Central memory CD8-positive, alpha-beta T cell (primary cell): ENCODE data around the gene SGCB.

Experiments
- ATAC-seq: fragments of 150-1000 bp; cut with Tn5 transposase; replicated peaks from 2 replicates; pipeline ENCODE4 v1.10.0; 2022; ENCODE audit warnings: mild to moderate bottlenecking, moderate FRiP score, moderate number of reproducible peaks; ENCODE audit not compliant: poor library complexity, severe bottlenecking; ENCODE audit errors: extremely low read depth
- DNase-seq, 2 donors: peaks; one replicate each; pipeline ENCODE4 v3.0.0; 2021; ENCODE audit warnings: low spot score in 2 of 2
- H3K27ac Mint-ChIP-seq: one replicate; pipeline ENCODE4 v1.8.0; 2022; ENCODE audit warnings: low read depth, mild to moderate bottlenecking, moderate library complexity, mixed read lengths
- H3K27me3 Mint-ChIP-seq: one replicate; pipeline ENCODE4 v1.8.0; 2022; ENCODE audit warnings: mixed read lengths
- H3K36me3 Mint-ChIP-seq: one replicate; pipeline ENCODE4 v1.8.0; 2022; ENCODE audit warnings: mild to moderate bottlenecking, moderate library complexity, mixed read lengths; ENCODE audit not compliant: insufficient read depth
- H3K4me1 Mint-ChIP-seq: one replicate; pipeline ENCODE4 v1.8.0; 2022; ENCODE audit warnings: mixed read lengths
- H3K4me3 Mint-ChIP-seq: one replicate; pipeline ENCODE4 v1.8.0; 2022; ENCODE audit warnings: mild to moderate bottlenecking, moderate library complexity, mixed read lengths
- H3K9me3 Mint-ChIP-seq: one replicate; pipeline ENCODE4 v1.8.0; 2022; ENCODE audit warnings: mixed read lengths

Gene SGCB

DNA sequence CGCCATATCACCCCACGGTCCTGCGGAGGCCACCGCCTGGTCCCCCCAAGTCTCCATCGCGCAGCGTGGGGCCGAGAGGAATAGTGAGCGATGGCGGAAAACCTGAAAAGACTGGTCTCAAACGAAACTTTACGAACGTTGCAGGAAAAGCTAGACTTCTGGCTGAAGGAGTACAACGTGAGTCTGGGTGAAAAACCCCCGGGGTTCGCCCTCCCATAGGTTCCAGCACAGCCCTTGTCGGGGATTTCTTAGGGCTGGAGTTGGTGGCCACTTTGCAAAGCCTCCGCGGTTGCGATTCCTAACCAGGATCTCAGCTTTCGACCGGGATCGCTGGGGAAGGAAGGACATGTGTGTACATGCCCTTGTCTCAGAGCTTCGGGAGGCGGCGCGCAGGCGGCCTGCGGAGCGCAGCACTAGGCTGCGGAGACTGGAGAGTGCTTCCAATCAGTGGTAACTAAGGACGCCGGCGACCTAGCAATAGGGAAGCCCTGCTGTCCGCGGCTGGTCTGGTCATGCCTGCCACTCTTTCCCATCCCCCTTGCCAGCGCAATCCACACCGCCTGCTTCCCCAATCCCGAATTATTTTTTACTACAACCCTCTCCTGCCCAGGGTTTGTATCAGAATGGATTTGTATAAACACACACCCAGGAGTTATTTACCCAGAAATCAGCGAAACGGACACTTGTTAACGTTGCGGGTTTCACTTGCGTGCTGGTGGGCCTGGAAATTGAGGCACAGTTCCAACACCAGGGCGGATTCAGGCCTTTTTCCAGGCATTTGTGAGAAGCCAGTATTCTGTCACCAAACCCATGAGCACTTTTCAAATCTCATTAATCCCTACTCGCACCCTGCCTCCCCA lies 13.7 kb upstream of the SGCB start:
- peaks cover 69% of the 10 kb centered on the region for H3K27me3 Mint-ChIP-seq
- DNase-seq (no peak), ATAC-seq (no peak)
- H3K4me1 Mint-ChIP-seq: peaks cover 9% of the 10 kb centered on the region
- H3K27ac Mint-ChIP-seq: no peak overlapping the region
- no peaks in the 10 kb centered on the region for H3K36me3 Mint-ChIP-seq
- peak overlapping the region; percentile 40 for H3K4me3 Mint-ChIP-seq
- no peaks in the 10 kb centered on the region for H3K9me3 Mint-ChIP-seq

DNA sequence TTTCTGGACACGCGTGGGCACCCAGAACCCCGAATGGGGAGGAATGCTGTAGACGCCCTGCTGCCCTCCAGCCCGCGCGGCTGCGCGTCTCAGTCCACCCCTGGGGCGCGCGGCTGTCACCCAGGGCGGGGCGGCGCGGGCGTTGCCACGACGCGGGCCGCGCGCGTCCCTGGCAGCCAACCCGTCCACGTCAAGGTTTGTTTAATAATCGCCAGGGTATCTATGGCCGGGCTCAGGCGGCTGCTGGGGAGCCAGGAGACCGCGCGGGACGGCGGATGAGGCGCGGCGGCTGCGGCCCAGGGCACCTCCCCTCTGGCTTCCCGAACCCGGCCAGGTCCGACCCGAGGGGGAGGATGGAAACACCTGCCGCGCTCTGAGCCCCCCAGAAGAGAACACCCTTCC lies 13.1 kb upstream of the SGCB start, which contains the start of gene SPATA18:
SPATA18 (plus strand) TSS at position 92 of the 402 bp plus-strand sequence. CDS start 401 bp downstream, outside the sequence.
- DNase-seq (no peak), ATAC-seq (no peak)
- Mint-ChIP-seq H3K9me3 (no peaks in the 10 kb centered on the region), H3K4me3 (peak within 1 kb of the TSS; percentile 40), H3K4me1 (peaks cover 9% of the 10 kb centered on the region), H3K36me3 (no peaks in the 10 kb centered on the region), H3K27me3 (peaks cover 69% of the 10 kb centered on the region), H3K27ac (no peak within 1 kb of the TSS)

DNA sequence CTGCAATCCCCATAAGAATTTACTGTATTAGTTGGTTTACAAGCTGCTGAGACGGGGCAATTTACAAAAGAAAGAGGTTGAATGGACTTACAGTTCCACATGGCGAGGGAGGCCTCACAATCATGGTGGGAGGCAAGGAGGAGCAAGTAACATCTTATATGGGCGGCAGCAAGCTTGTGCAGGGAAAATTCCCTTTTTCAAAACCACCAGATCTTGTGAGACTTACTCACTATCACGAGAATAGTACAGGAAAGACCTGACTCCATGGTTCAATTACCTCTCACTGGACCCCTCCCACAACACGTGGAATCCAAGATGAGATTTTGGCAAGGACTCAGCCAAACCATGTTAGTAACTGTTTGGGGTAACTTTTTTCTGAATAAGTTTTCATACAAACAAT lies 11.2 kb upstream of the SGCB start:
- no peak overlapping the region for H3K4me3 Mint-ChIP-seq
- no peak for ATAC-seq
- no peak overlapping the region for H3K27ac Mint-ChIP-seq
- no peaks in the 10 kb centered on the region for H3K9me3 Mint-ChIP-seq
- H3K27me3 Mint-ChIP-seq: peaks cover 73% of the 10 kb centered on the region
- H3K4me1 Mint-ChIP-seq: peaks cover 9% of the 10 kb centered on the region
- DNase-seq: no peak
- no peaks in the 10 kb centered on the region for H3K36me3 Mint-ChIP-seq

DNA sequence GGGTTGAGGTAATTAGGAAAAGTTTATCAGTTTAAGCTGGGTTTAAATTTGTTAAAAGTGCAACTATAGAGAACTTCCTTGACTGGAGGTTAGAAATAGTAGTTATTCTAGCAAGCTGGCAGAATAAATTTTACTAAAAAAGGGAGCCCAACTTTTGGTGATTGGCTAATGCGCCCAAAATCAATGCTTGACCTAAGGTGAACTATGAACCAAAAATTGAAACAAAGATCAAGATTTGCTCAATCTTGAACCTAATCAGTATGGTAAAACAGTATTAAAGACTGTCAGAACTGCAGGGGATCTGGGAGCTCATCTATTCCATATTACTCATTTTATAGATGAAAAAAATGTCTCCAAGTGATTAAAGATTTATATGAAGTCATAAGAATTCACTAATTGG lies 6.9 kb upstream of the SGCB start:
- Mint-ChIP-seq H3K27ac (no peak overlapping the region), H3K4me3 (no peak overlapping the region), H3K9me3 (no peaks in the 10 kb centered on the region), H3K4me1 (no peaks in the 10 kb centered on the region), H3K27me3 (peaks cover 77% of the 10 kb centered on the region), H3K36me3 (no peaks in the 10 kb centered on the region)
- DNase-seq (no peak), ATAC-seq (no peak)

DNA sequence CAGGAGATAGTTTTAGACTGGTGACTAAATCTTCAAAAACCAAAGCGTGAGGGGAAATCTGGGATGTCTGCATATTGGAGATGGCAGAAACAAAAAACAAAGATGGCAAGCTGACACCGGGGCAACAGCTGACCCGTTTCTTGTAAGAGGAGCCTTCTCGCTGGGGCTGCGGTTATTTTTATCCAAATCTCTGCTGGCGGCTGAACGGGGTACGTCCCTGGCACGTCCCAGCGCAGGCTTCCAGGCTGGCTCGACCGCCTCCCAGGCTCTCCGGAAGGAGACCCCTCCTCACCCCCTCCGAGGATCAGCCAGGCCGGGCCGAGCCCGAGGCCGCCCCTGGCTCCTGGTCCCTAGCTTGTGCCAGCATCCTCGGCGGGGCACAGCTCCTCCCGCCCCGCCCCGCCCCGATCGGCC lies 403 bp downstream of the SGCB start:
- peak in 1 of 2 donors; percentile 14 for DNase-seq
- ATAC-seq: peak; percentile 30
- peak overlapping the region; percentile 45 for H3K27ac Mint-ChIP-seq
- H3K9me3 Mint-ChIP-seq: no peaks in the 10 kb centered on the region
- peaks cover 24% of the 10 kb centered on the region for H3K4me1 Mint-ChIP-seq
- peaks cover 5% of the 10 kb centered on the region for H3K36me3 Mint-ChIP-seq
- H3K4me3 Mint-ChIP-seq: peak overlapping the region; percentile 84
- peaks cover 16% of the 10 kb centered on the region for H3K27me3 Mint-ChIP-seq

DNA sequence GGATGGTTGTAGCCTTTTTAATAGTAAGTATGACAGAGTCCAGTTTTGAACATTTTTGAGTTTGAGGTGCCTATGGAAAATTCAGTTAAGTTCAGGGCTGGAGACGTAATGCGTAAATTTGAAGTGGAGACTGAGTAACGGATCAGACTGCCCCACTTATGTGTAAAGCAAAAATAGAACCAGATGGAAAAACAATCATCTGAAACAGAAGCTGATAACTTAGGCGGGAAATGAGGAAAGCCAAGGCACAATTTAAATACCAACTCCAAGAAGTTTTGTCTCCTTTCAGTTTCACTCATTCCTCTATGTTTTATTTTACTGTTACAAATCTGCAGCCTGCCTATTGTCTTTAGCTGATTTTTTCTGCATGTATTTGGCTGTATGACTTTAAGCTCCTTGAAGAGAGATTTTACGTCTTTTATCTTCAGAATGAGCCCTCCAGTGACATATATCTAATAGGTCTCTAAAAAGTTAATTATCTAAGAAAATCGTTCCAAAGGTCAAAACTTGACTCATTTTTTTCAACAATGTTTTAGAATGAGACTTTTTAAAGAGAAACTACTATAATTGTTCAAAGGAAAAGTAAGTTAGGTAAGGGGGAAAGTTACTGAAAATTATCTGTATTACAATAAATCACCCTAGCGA lies 1.1 kb downstream of the SGCB start:
- Mint-ChIP-seq H3K4me3 (peak overlapping the region; percentile 84), H3K27ac (peak overlapping the region; percentile 45), H3K36me3 (peaks cover 5% of the 10 kb centered on the region), H3K9me3 (no peaks in the 10 kb centered on the region), H3K27me3 (peaks cover 9% of the 10 kb centered on the region), H3K4me1 (peaks cover 24% of the 10 kb centered on the region)
- DNase-seq (no peak), ATAC-seq (no peak)

DNA sequence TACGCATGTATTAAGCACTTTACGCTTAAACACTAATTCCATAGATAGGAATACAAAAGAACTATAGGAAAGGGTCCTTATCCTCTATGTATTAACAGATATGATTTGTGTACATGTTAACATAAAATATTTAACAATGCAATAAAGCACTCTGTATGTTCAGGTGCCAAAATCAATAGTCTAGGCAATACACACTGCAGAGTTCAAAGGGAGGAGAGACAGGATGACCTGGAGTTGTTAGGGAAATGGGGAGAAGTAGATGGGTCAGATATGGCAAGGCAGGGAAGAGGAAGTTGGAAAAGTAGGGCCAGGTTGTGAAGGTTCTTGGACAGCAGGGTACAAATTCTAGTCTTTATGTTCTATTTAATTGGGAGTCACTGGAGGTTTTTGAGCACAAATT lies 2.9 kb downstream of the SGCB start:
- peaks cover 24% of the 10 kb centered on the region for H3K4me1 Mint-ChIP-seq
- H3K27me3 Mint-ChIP-seq: no peaks in the 10 kb centered on the region
- no peak overlapping the region for H3K4me3 Mint-ChIP-seq
- ATAC-seq (no peak), DNase-seq (no peak)
- no peaks in the 10 kb centered on the region for H3K9me3 Mint-ChIP-seq
- H3K27ac Mint-ChIP-seq: no peak overlapping the region
- H3K36me3 Mint-ChIP-seq: peaks cover 8% of the 10 kb centered on the region

DNA sequence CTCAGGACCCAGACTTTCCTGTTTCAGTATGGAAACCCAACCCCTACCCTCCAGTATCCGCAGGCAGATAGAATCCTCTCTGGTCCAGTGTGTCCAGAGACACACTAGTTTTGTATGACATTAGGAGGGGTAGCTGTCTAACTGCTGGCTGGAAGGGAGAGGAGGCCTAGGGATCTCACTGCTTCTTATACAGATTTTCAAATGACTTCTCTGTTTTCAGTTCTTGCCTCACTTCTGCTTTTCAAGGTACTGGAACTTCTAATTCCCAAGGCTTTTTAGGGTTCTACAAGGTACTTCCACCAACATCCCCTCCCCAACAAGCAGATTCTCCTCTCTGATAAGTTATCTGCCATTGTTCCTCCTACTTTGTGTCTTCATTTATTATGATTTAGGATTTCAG lies 6.1 kb downstream of the SGCB start:
- H3K9me3 Mint-ChIP-seq: no peaks in the 10 kb centered on the region
- no peaks in the 10 kb centered on the region for H3K27me3 Mint-ChIP-seq
- no peak overlapping the region for H3K4me3 Mint-ChIP-seq
- H3K36me3 Mint-ChIP-seq: peaks cover 14% of the 10 kb centered on the region
- ATAC-seq: no peak
- H3K27ac Mint-ChIP-seq: no peak overlapping the region
- H3K4me1 Mint-ChIP-seq: peaks cover 18% of the 10 kb centered on the region
- DNase-seq: no peak

DNA sequence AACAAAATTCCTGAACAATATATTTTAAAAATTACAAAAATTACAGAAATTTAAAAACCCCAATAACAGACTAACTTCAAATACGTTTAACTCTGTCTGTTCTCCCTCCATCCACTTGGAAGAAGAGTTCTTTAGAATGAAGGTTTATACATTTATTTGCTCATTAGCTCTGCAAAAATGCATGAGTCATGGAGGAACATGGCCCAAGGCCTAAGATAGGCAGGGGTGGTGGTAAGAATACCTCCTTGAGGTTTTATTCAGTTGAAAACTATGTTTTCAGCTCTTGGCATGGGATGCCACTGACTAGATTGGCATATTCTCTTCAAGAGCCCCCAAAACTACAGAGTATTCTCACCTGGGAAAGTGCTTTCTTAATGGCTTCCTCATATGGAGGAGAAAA lies 9.1 kb downstream of the SGCB start:
- Mint-ChIP-seq H3K36me3 (peaks cover 14% of the 10 kb centered on the region), H3K4me1 (no peaks in the 10 kb centered on the region), H3K4me3 (no peak overlapping the region), H3K9me3 (no peaks in the 10 kb centered on the region), H3K27ac (no peak overlapping the region), H3K27me3 (no peaks in the 10 kb centered on the region)
- ATAC-seq (no peak), DNase-seq (no peak)

DNA sequence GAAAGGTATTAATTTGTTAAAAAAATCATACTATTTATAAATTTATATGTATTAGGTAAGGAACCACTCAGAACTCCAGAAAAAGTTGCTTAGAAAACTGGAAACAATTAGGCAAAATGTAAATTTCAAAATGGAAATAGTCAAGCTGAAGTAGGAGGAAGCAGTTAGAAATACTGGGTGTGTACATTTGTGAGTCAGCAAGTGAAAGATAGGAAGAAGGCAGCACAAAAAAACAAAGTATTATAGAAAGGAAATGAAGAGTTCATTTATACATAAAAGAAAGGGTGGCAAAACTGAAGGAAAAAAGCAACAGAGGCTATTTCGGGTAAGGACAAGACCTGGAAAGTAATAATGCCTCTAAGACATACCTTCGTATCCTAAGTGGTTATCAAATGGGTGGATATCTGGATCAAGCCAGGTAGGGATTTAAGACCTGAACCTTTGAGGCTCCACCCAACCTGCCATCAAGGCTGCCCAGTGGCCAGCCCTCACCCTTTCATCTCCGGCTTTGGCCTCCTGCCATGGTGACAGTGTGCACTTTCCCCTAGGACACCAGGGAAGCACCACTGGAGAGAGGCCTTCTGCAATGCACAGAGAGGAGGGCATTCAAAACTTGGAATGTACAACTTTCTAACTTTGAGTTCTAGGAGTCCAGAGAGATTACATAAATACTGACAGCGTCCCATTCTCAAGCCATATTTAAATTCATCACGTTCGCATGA lies 18.0 kb downstream of the SGCB start, which contains the start of gene LRRC66:
LRRC66 (minus strand) TSS at position 428 of the 722 bp plus-strand sequence. CDS start 2,750 bp downstream, outside the sequence.
- no peak within 1 kb of the TSS for H3K27ac Mint-ChIP-seq
- ATAC-seq (no peak), DNase-seq (no peak)

DNA sequence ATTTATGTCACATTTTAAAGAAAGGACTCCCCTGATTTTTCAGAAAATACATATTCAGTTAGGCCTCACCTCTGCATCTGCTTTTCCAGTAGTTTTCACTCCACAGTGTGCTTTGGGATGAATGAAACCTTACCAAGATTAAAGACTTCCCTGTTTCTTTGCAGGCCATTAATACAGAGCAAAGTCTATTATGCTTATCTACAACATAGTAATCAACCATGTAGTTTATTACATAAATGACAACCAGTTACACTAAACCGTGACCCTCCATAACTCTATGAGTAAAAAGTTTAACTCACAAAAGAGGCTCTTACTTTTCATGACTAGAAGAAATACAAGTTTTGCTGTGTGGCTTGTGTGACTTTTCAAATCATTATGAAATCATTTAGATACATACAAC lies 20.3 kb downstream of the SGCB start:
- Mint-ChIP-seq H3K36me3 (no peaks in the 10 kb centered on the region), H3K27ac (no peak overlapping the region), H3K9me3 (no peaks in the 10 kb centered on the region), H3K4me1 (no peaks in the 10 kb centered on the region), H3K27me3 (no peaks in the 10 kb centered on the region), H3K4me3 (no peak overlapping the region)
- no peak for ATAC-seq
- DNase-seq: no peak

More for the DNA sequence above, 18.0 kb downstream of the SGCB start, which contains the start of gene LRRC66:
- no peaks in the 10 kb centered on the region for H3K36me3 Mint-ChIP-seq
- no peaks in the 10 kb centered on the region for H3K4me1 Mint-ChIP-seq
- no peaks in the 10 kb centered on the region for H3K27me3 Mint-ChIP-seq
- H3K9me3 Mint-ChIP-seq: no peaks in the 10 kb centered on the region
- no peak within 1 kb of the TSS for H3K4me3 Mint-ChIP-seq

DNA sequence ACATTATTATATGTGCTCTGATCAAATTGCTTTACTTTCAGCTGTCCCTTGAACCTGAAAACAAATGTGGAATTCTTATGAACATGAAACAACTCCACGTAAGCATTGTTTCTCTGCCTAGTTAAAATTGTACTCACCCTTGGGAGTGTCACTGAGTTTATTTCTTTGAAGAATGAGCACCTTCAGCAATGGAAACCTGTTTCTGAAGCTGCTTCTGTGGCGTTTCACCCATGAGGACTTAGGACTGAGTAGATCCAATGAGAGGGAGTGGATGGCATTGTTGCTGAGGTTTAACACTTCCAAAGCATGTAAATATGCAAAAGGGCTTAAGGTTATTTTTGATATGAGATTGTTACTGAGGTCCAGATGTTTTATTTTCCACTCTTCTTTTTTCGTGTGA lies 21.1 kb downstream of the SGCB start:
- Mint-ChIP-seq H3K27me3 (no peaks in the 10 kb centered on the region), H3K27ac (no peak overlapping the region), H3K36me3 (no peaks in the 10 kb centered on the region), H3K4me1 (no peaks in the 10 kb centered on the region), H3K9me3 (no peaks in the 10 kb centered on the region), H3K4me3 (no peak overlapping the region)
- DNase-seq: no peak
- ATAC-seq: no peak
